PC-9 (cell line): Measurements from ENCODE around the gene UST. TPM values are rescaled to one million over a fixed set of nuclear protein-coding genes. Genes with fewer than 3 reads are reported as not detected.
A peak's percentile ranks its signal among the peaks of the same experiment; 100 is the strongest.

Experiments
- BruUV-seq: library from RNA; stranded (reverse); fragments of 400-500 nt; replicated peaks from 2 replicates; lab custom pipeline; 2021; lab: Mats Ljungman, UMichigan
- CTCF ChIA-PET: fragments of 300-600 bp; sonication (Branson Sonifier 250); formaldehyde crosslinking; loops from one replicate; lab custom pipeline; 2022; ENCODE audit warnings: antibody characterized with exemption; lab: Charles Lee
- POLR2A ChIA-PET: fragments of 300-600 bp; sonication (Branson Sonifier 250); formaldehyde crosslinking; loops from one replicate; lab custom pipeline; 2022; ENCODE audit warnings: antibody characterized with exemption; ENCODE audit not compliant: unreplicated experiment; lab: Charles Lee
- DNase-seq, 2 experiments: peaks; one replicate each; pipeline versions ENCODE4 v3.0.0 to v3.0.0-alpha.2; 2015 to 2022; ENCODE audit warnings: mixed read lengths in 1 of 2
- H2AFZ ChIP-seq: fragments of 200-600 bp; sonication (generic); 2 replicates; pipeline ENCODE4 v1.8.1; 2017; ENCODE audit warnings: antibody characterized with exemption
- H3F3A ChIP-seq: fragments of 200-600 bp; sonication (generic); 2 replicates; pipeline ENCODE4 v1.8.1; 2017; ENCODE audit warnings: antibody characterized with exemption, mild to moderate bottlenecking, low read depth; ENCODE audit not compliant: insufficient read depth
- H3K27ac ChIP-seq: fragments of 200-600 bp; sonication (generic); 2 replicates; pipeline ENCODE4 v1.6.1; 2016; ENCODE audit warnings: mixed run types
- H3K27me3 ChIP-seq: fragments of 200-600 bp; sonication (generic); 2 replicates; pipeline ENCODE4 v1.6.1; 2016; ENCODE audit warnings: low read depth, mixed run types; ENCODE audit not compliant: insufficient read depth
- H3K36me3 ChIP-seq: fragments of 200-600 bp; sonication (generic); 2 replicates; pipeline ENCODE4 v1.6.1; 2016; ENCODE audit warnings: low read depth, mixed run types
- H3K4me1 ChIP-seq: fragments of 200-600 bp; sonication (generic); replicated peaks from 2 replicates; pipeline ENCODE4 v1.6.1; 2016; ENCODE audit warnings: mixed run types; ENCODE audit not compliant: insufficient read depth
- H3K4me2 ChIP-seq: fragments of 200-600 bp; sonication (generic); 2 replicates; pipeline ENCODE4 v1.6.1; 2017; ENCODE audit warnings: mixed run types
- H3K4me3 ChIP-seq: fragments of 200-600 bp; sonication (generic); 2 replicates; pipeline ENCODE4 v1.6.1; 2016; ENCODE audit warnings: mixed run types
- H3K79me2 ChIP-seq: fragments of 200-600 bp; sonication (generic); 2 replicates; pipeline ENCODE4 v1.6.1; 2017; ENCODE audit warnings: low read depth, mixed run types
- H3K9me2 ChIP-seq: fragments of 200-600 bp; sonication (generic); 2 replicates; pipeline ENCODE4 v1.8.1; 2017; ENCODE audit warnings: mild to moderate bottlenecking; ENCODE audit not compliant: insufficient read depth
- H3K9me3 ChIP-seq: fragments of 200-600 bp; sonication (generic); 2 replicates; pipeline ENCODE4 v1.8.1; 2016; ENCODE audit warnings: low read depth; ENCODE audit not compliant: insufficient read depth
- H4K20me1 ChIP-seq: fragments of 200-600 bp; sonication (generic); 2 replicates; pipeline ENCODE4 v1.8.1; 2017; ENCODE audit not compliant: insufficient read depth
- EZH2 ChIP-seq: fragments of 200-600 bp; sonication (generic); IDR thresholded peaks from 2 replicates; pipeline ENCODE4 v1.8.0; 2017; ENCODE audit warnings: antibody characterized with exemption, low read depth
- intact Hi-C: fragments of 100-400 bp; cut with micrococcal nuclease; formaldehyde crosslinking; loops from one replicate; pipeline ENCODE4 v1.10.0; 2022; ENCODE audit not compliant: unreplicated experiment
- total RNA-seq: library from RNA; stranded (reverse); gene quantifications from 2 replicates; pipeline ENCODE4 v1.2.3, GENCODE V29; 2021
- TF ChIP-seq, protein P1 (sequence below): fragments of 200-600 bp; sonication (generic); conservative IDR thresholded peaks from 2 replicates; pipeline ENCODE4 v1.6.1; 2017; ENCODE audit warnings: mixed run types, antibody characterized with exemption, mild to moderate bottlenecking, moderate library complexity

UST gene
- total RNA-seq, 1 experiment from 2014 or later: 4.2 TPM

DNA sequence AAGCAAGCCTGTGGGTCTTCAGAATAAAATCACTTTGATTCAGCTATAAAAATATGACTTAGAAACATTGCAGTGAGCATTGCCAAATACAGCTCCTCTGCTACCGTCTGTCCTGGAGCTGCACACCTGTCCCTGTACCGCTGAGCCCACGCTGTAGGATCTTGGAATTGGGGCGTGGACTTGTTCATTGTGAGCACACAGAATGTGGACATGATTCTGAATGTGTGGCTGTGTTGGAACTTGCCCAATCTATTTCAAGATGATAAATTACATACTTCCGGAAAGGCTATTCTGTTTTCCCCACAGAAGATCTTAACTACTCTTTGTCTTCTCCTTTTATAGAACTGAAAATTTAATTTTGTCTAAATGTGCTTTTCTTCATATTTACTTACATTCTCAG lies 107.3 kb downstream of the UST start:
- intact Hi-C loops: no loop called here

DNA sequence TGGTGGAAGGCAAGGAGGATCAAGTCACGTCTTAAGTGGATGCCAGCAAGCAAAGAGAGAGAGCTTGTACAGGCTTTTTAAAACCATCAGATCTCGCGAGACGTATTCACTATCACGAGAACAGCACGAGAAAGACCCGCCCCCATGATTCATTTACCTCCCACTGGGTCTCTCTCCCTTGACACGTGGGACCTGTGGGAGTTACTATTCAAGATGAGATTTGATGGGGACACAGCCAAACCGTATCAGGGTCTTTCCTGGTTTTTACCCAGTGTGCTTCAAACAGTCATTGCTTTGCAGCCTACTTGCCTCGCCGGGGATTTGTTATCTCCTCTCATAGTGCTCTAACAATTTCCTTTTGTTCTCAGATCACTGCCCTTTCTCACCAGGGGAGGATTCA lies 108.2 kb downstream of the UST start:
- Histone ChIP-seq H3K27me3 (no peaks in the 10 kb centered on the region), H3K79me2 (no peaks in the 10 kb centered on the region), H3K9me2 (no peaks in the 10 kb centered on the region), H3K27ac (no peak overlapping the region), H4K20me1 (no peaks in the 10 kb centered on the region), H3K36me3 (no peaks in the 10 kb centered on the region), H2AFZ (no peak overlapping the region), H3K4me1 (peaks cover 31% of the 10 kb centered on the region), H3F3A (peaks cover 28% of the 10 kb centered on the region; the same call in 1 of the 2 replicates), H3K4me3 (no peak overlapping the region), H3K4me2 (no peak overlapping the region), H3K9me3 (no peaks in the 10 kb centered on the region)
- BruUV-seq: no TSS peak
- intact Hi-C loops: no loop called here
- TF ChIP-seq EZH2: no peak
- TF ChIP-seq, protein P1, sequence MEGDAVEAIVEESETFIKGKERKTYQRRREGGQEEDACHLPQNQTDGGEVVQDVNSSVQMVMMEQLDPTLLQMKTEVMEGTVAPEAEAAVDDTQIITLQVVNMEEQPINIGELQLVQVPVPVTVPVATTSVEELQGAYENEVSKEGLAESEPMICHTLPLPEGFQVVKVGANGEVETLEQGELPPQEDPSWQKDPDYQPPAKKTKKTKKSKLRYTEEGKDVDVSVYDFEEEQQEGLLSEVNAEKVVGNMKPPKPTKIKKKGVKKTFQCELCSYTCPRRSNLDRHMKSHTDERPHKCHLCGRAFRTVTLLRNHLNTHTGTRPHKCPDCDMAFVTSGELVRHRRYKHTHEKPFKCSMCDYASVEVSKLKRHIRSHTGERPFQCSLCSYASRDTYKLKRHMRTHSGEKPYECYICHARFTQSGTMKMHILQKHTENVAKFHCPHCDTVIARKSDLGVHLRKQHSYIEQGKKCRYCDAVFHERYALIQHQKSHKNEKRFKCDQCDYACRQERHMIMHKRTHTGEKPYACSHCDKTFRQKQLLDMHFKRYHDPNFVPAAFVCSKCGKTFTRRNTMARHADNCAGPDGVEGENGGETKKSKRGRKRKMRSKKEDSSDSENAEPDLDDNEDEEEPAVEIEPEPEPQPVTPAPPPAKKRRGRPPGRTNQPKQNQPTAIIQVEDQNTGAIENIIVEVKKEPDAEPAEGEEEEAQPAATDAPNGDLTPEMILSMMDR: no peak
- CTCF ChIA-PET: no interaction called here
- DNase-seq: no peak
- POLR2A ChIA-PET: no interaction called here

More for the DNA sequence above, 107.3 kb downstream of the UST start:
- Histone ChIP-seq H2AFZ (no peak overlapping the region), H3K4me2 (no peak overlapping the region), H3F3A (peaks cover 28% of the 10 kb centered on the region; the same call in 1 of the 2 replicates), H3K4me1 (peaks cover 31% of the 10 kb centered on the region), H3K79me2 (no peaks in the 10 kb centered on the region), H3K27me3 (no peaks in the 10 kb centered on the region), H3K36me3 (no peaks in the 10 kb centered on the region), H4K20me1 (no peaks in the 10 kb centered on the region), H3K4me3 (no peak overlapping the region), H3K9me3 (no peaks in the 10 kb centered on the region), H3K27ac (no peak overlapping the region), H3K9me2 (no peaks in the 10 kb centered on the region)
- no TSS peak for BruUV-seq
- no peak for DNase-seq
- ChIA-PET POLR2A (no interaction called here), CTCF (no interaction called here)
- TF ChIP-seq EZH2: no peak
- TF ChIP-seq, protein P1: no peak

DNA sequence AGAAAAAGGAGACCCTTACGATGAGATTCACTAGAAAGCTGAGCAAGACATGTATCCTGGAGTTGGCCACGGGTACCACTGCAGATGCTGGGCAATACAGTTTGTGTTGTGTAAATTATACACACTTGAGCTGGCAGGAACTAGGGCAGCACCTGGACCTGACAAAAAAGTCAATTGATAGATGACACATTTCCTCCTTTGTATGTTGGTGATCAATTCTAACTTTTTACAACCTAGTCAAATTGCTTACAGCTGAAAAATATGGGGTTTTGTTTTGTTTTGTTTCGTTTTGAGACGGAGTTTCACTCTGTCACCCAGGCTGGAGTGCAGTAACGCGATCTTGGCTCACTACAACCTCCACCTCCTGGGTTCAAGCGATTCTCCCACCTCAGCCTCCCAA lies 108.9 kb downstream of the UST start:
- no peak for TF ChIP-seq EZH2
- TF ChIP-seq, protein P1: no peak
- no peaks in the 10 kb centered on the region for H3K36me3 ChIP-seq
- no peaks in the 10 kb centered on the region for H3K9me3 ChIP-seq
- peak overlapping the region; percentile 55 for H3K4me2 ChIP-seq
- POLR2A ChIA-PET: no interaction called here
- no peaks in the 10 kb centered on the region for H3K79me2 ChIP-seq
- H2AFZ ChIP-seq: no peak overlapping the region
- DNase-seq: no peak
- no TSS peak for BruUV-seq
- no peak overlapping the region for H3K4me3 ChIP-seq
- H3K27me3 ChIP-seq: no peaks in the 10 kb centered on the region
- H3F3A ChIP-seq: peaks cover 28% of the 10 kb centered on the region; the same call in 1 of the 2 replicates
- intact Hi-C loops: loop anchor here (1.0 kb wide), 1 partner anchor 17 kb away; no protein-coding TSS in a partner anchor
- H3K9me2 ChIP-seq: no peaks in the 10 kb centered on the region
- H4K20me1 ChIP-seq: no peaks in the 10 kb centered on the region
- CTCF ChIA-PET: no interaction called here
- H3K27ac ChIP-seq: peak overlapping the region; percentile 47; the same call in 1 of the 2 replicates
- peaks cover 31% of the 10 kb centered on the region for H3K4me1 ChIP-seq
